Breast epithelium (tissue), 3 donors: ENCODE data around the gene SLC25A15.

Experiments
- POLR2A ChIP-seq: fragments of 450-650 bp; IDR thresholded peaks from one replicate; pipeline ENCODE4 v1.6.1; 2016; ENCODE audit warnings: antibody characterized with exemption, mild to moderate bottlenecking, moderate library complexity
- TF ChIP-seq, protein P1 (sequence below), 3 donors: fragments of 450-650 bp; IDR thresholded peaks; one replicate each; pipeline ENCODE4 v1.5.1; 2016 to 2017; ENCODE audit warnings: antibody characterized with exemption in 3 of 3, mild to moderate bottlenecking in 3 of 3, moderate library complexity in 3 of 3

DNA sequence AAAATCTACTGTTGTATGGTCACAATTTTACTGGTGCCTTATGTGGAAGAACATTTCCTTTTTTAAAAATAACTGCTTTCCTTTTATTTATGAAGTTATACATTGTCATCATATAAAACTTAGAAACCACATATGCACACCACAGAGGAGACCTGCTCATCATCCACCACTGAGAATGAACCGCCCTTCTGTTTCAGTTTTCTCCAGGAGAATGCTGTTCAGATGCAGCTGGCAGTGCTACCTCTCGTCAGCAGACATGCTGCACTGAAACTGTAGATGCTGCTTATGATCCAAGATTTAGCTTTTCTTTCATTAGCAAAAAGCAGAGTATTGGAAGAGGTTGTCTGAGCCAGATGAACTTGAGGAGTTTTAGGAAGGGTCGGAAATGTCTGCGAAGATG lies 10.1 kb downstream of the SLC25A15 start:
- TF ChIP-seq, protein P1, sequence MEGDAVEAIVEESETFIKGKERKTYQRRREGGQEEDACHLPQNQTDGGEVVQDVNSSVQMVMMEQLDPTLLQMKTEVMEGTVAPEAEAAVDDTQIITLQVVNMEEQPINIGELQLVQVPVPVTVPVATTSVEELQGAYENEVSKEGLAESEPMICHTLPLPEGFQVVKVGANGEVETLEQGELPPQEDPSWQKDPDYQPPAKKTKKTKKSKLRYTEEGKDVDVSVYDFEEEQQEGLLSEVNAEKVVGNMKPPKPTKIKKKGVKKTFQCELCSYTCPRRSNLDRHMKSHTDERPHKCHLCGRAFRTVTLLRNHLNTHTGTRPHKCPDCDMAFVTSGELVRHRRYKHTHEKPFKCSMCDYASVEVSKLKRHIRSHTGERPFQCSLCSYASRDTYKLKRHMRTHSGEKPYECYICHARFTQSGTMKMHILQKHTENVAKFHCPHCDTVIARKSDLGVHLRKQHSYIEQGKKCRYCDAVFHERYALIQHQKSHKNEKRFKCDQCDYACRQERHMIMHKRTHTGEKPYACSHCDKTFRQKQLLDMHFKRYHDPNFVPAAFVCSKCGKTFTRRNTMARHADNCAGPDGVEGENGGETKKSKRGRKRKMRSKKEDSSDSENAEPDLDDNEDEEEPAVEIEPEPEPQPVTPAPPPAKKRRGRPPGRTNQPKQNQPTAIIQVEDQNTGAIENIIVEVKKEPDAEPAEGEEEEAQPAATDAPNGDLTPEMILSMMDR (IDR thresholded peaks at IDR 0.05), result no peak
- no peak for TF ChIP-seq POLR2A
